Breast epithelium (tissue), 3 donors: Measurements from ENCODE around the gene NEDD4.
"Not testable (repeated sequence)": the region's sequence is repeated elsewhere in the genome, so short reads cannot be mapped to it uniquely, and the experiment has no call there.

Experiments used
- POLR2A ChIP-seq: fragments of 450-650 bp; IDR thresholded peaks from one replicate; pipeline ENCODE4 v1.6.1; 2016; ENCODE audit warnings: antibody characterized with exemption, mild to moderate bottlenecking, moderate library complexity
- POLR2AphosphoS5 ChIP-seq, 3 donors: sonication (generic); formaldehyde crosslinking; IDR thresholded peaks; one replicate each; pipeline ENCODE4 v1.6.1; 2017; ENCODE audit warnings: antibody characterized with exemption in 3 of 3
- TF ChIP-seq, protein P1 (sequence below), 3 donors: fragments of 450-650 bp; IDR thresholded peaks; one replicate each; pipeline ENCODE4 v1.5.1; 2016 to 2017; ENCODE audit warnings: antibody characterized with exemption in 3 of 3, mild to moderate bottlenecking in 3 of 3, moderate library complexity in 3 of 3

DNA sequence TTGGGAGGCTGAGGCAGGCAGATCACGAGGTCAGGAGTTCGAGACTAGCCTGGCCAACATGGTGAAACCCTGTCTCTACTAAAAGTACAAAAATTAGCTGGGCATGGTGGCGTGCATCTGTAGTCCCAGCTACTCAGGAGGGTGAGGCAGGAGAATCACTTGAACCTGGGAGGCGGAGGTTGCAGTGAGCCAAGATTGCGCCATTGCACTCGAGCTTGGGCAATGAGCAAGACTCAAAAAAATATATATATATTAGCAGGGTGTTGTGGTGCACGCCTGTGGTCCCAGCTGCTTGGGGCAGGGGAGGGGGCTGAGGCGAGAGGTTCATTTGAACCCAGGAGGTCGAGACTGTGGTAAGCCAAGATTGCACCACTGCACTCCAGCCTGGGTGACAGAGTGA, 207.8 kb downstream of the NEDD4 start:
- TF ChIP-seq POLR2A; POLR2AphosphoS5 (IDR thresholded peaks at IDR 0.05): not testable (repeated sequence)
- TF ChIP-seq, protein P1, sequence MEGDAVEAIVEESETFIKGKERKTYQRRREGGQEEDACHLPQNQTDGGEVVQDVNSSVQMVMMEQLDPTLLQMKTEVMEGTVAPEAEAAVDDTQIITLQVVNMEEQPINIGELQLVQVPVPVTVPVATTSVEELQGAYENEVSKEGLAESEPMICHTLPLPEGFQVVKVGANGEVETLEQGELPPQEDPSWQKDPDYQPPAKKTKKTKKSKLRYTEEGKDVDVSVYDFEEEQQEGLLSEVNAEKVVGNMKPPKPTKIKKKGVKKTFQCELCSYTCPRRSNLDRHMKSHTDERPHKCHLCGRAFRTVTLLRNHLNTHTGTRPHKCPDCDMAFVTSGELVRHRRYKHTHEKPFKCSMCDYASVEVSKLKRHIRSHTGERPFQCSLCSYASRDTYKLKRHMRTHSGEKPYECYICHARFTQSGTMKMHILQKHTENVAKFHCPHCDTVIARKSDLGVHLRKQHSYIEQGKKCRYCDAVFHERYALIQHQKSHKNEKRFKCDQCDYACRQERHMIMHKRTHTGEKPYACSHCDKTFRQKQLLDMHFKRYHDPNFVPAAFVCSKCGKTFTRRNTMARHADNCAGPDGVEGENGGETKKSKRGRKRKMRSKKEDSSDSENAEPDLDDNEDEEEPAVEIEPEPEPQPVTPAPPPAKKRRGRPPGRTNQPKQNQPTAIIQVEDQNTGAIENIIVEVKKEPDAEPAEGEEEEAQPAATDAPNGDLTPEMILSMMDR (IDR thresholded peaks at IDR 0.05), result not testable (repeated sequence)
